H9 (cell line): ENCODE data around the gene TNFRSF19. TPM values are rescaled to one million over a fixed set of nuclear protein-coding genes. Genes with fewer than 3 reads are reported as not detected.

Source experiments
- DNase-seq: peaks from one replicate; pipeline ENCODE4 v3.0.0-alpha.2; 2017
- H2AFZ ChIP-seq: one replicate; pipeline ENCODE4 v1.6.1; 2013; ENCODE audit warnings: mild to moderate bottlenecking, low read length, control low read depth, moderate library complexity
- H2AK5ac ChIP-seq: 2 replicates; pipeline ENCODE4 v1.6.1; 2013; ENCODE audit warnings: low read length, control low read depth, mixed read lengths; ENCODE audit not compliant: insufficient read length
- H2BK120ac ChIP-seq: one replicate; pipeline ENCODE4 v1.6.1; 2013; ENCODE audit warnings: low read depth, mild to moderate bottlenecking, low read length, control low read depth, inconsistent platforms; ENCODE audit not compliant: poor library complexity, severe bottlenecking
- H2BK12ac ChIP-seq: 2 replicates; pipeline ENCODE4 v1.6.1; 2013; ENCODE audit warnings: low read length, control low read depth, mixed read lengths, low read depth; ENCODE audit not compliant: insufficient read length
- H2BK15ac ChIP-seq: 2 replicates; pipeline ENCODE4 v1.6.1; 2013; ENCODE audit warnings: low read depth, low read length, control low read depth
- H2BK20ac ChIP-seq: one replicate; pipeline ENCODE4 v1.6.1; 2013; ENCODE audit warnings: low read depth, mild to moderate bottlenecking, low read length, control low read depth, inconsistent platforms; ENCODE audit not compliant: poor library complexity, severe bottlenecking
- H2BK5ac ChIP-seq: 2 replicates; pipeline ENCODE4 v1.6.1; 2013; ENCODE audit warnings: low read length, control low read depth, mixed read lengths; ENCODE audit not compliant: insufficient read length
- H3K14ac ChIP-seq: 2 replicates; pipeline ENCODE4 v1.6.1; 2013; ENCODE audit warnings: low read length, control low read depth; ENCODE audit not compliant: insufficient read depth
- H3K18ac ChIP-seq: 2 replicates; pipeline ENCODE4 v1.6.1; 2013; ENCODE audit warnings: low read depth, mild to moderate bottlenecking, mixed read lengths, low read length, control low read depth; ENCODE audit not compliant: insufficient read length
- H3K23ac ChIP-seq: 2 replicates; pipeline ENCODE4 v1.6.1; 2013; ENCODE audit warnings: low read length, control low read depth, mixed read lengths, low read depth; ENCODE audit not compliant: insufficient read length
- H3K23me2 ChIP-seq: 2 replicates; pipeline ENCODE4 v1.6.1; 2013; ENCODE audit warnings: low read depth, mild to moderate bottlenecking, mixed read lengths, low read length, control low read depth; ENCODE audit not compliant: insufficient read length, poor library complexity, severe bottlenecking
- H3K27ac ChIP-seq: 2 replicates; pipeline ENCODE4 v1.5.1; 2013; ENCODE audit warnings: low read length, control low read depth, mixed read lengths, low read depth; ENCODE audit not compliant: insufficient read length
- H3K27me3 ChIP-seq: 2 replicates; pipeline ENCODE4 v1.6.1; 2013; ENCODE audit warnings: low read length, control low read depth, inconsistent platforms; ENCODE audit not compliant: insufficient read depth
- H3K4ac ChIP-seq: 2 replicates; pipeline ENCODE4 v1.6.1; 2013; ENCODE audit warnings: low read depth, mild to moderate bottlenecking, control low read depth, inconsistent platforms, low read length, moderate library complexity
- H3K4me1 ChIP-seq: 2 replicates; pipeline ENCODE4 v1.6.1; 2013; ENCODE audit warnings: low read length, control low read depth, inconsistent platforms; ENCODE audit not compliant: insufficient read depth
- H3K4me2 ChIP-seq: 2 replicates; pipeline ENCODE4 v1.6.1; 2013; ENCODE audit warnings: low read length, control low read depth, mixed read lengths; ENCODE audit not compliant: insufficient read length, insufficient read depth
- H3K56ac ChIP-seq: 2 replicates; pipeline ENCODE4 v1.6.1; 2013; ENCODE audit warnings: low read depth, mild to moderate bottlenecking, mixed read lengths, low read length, control low read depth; ENCODE audit not compliant: insufficient read length
- H3K79me1 ChIP-seq: 2 replicates; pipeline ENCODE4 v1.6.1; 2013; ENCODE audit warnings: low read depth, mild to moderate bottlenecking, moderate library complexity, low read length, control low read depth, inconsistent platforms; ENCODE audit not compliant: insufficient read depth, poor library complexity, severe bottlenecking
- H3K79me2 ChIP-seq: 2 replicates; pipeline ENCODE4 v1.6.1; 2013; ENCODE audit warnings: low read length, control low read depth, inconsistent platforms; ENCODE audit not compliant: insufficient read depth
- H3K9ac ChIP-seq: 2 replicates; pipeline ENCODE4 v1.6.1; 2013; ENCODE audit warnings: low read length, control low read depth, mixed read lengths; ENCODE audit not compliant: insufficient read length; ENCODE audit errors: extremely low read depth
- H3K9me3 ChIP-seq: one replicate; pipeline ENCODE4 v1.6.1; 2013; ENCODE audit warnings: low read depth, low read length, inconsistent platforms; ENCODE audit not compliant: control insufficient read depth
- H3T11ph ChIP-seq: one replicate; pipeline ENCODE4 v1.6.1; 2013; ENCODE audit warnings: mild to moderate bottlenecking, low read length, control low read depth, inconsistent platforms
- H4K20me1 ChIP-seq: one replicate; pipeline ENCODE4 v1.6.1; 2013; ENCODE audit not compliant: control insufficient read depth, insufficient read length, insufficient read depth
- H4K5ac ChIP-seq: 2 replicates; pipeline ENCODE4 v1.6.1; 2013; ENCODE audit warnings: low read depth, mild to moderate bottlenecking, mixed read lengths, low read length, control low read depth; ENCODE audit not compliant: insufficient read length
- H4K8ac ChIP-seq: replicated peaks from 2 replicates; pipeline ENCODE4 v1.6.1; 2013; ENCODE audit warnings: low read length, control low read depth, mixed read lengths, low read depth; ENCODE audit not compliant: insufficient read length
- H4K91ac ChIP-seq: 2 replicates; pipeline ENCODE4 v1.6.1; 2013; ENCODE audit warnings: low read depth, mild to moderate bottlenecking, moderate library complexity, mixed read lengths, low read length, control low read depth; ENCODE audit not compliant: insufficient read length
- H3K27ac Mint-ChIP-seq, 3 experiments: 2 replicates in 2 of 3; 3 replicates in 1 of 3; pipeline ENCODE4 v1.8.0; 2020 to 2021; ENCODE audit warnings: mixed read lengths in 3 of 3, mild to moderate bottlenecking in 1 of 3, moderate library complexity in 1 of 3
- H3K27me3 Mint-ChIP-seq: 2 replicates; pipeline ENCODE4 v1.8.0; 2021; ENCODE audit warnings: low read depth, mild to moderate bottlenecking, moderate library complexity, mixed read lengths
- H3K36me3 Mint-ChIP-seq, 3 experiments: 2 replicates in 2 of 3; 3 replicates in 1 of 3; pipeline ENCODE4 v1.8.0; 2020 to 2021; ENCODE audit warnings: low read depth in 3 of 3, mixed read lengths in 3 of 3; ENCODE audit not compliant: insufficient read depth in 1 of 3
- H3K4me1 Mint-ChIP-seq, 2 experiments: 2 replicates each; pipeline ENCODE4 v1.8.0; 2020; ENCODE audit warnings: mixed read lengths in 2 of 2
- H3K4me3 Mint-ChIP-seq, 2 experiments: 2 replicates in 1 of 2; 3 replicates in 1 of 2; pipeline ENCODE4 v1.8.0; 2020 to 2021; ENCODE audit warnings: mild to moderate bottlenecking in 2 of 2, mixed read lengths in 2 of 2, moderate library complexity in 1 of 2
- H3K9me3 Mint-ChIP-seq, 2 experiments: 2 replicates in 1 of 2; 3 replicates in 1 of 2; pipeline ENCODE4 v1.8.0; 2020; ENCODE audit warnings: mild to moderate bottlenecking in 2 of 2, mixed read lengths in 2 of 2, moderate library complexity in 1 of 2
- WGBS: extraction: QIAGEN DNeasy Blood & Tissue Kit; methylation state at CpG from one replicate; pipeline ENCODE4 v1.1.7; 2013; ENCODE audit warnings: missing lambda C conversion rate, low lambda C conversion rate, mixed read lengths; ENCODE audit not compliant: insufficient read length; ENCODE audit errors: extremely low coverage; 5-methylcytosine and 5-hydroxymethylcytosine counted together
- total RNA-seq: library from RNA; stranded (reverse); gene quantifications from 2 replicates; pipeline ENCODE4 v1.2.1, GENCODE V29; 2021
- TF ChIP-seq, protein P1 (sequence below): fragments of 200-600 bp; sonication (generic); conservative IDR thresholded peaks from 3 replicates; pipeline ENCODE4 v1.8.0; 2021; ENCODE audit warnings: antibody characterized with exemption, mild to moderate bottlenecking

Gene TNFRSF19
- total RNA-seq, 1 experiment from 2014 or later: 2.7 TPM

DNA sequence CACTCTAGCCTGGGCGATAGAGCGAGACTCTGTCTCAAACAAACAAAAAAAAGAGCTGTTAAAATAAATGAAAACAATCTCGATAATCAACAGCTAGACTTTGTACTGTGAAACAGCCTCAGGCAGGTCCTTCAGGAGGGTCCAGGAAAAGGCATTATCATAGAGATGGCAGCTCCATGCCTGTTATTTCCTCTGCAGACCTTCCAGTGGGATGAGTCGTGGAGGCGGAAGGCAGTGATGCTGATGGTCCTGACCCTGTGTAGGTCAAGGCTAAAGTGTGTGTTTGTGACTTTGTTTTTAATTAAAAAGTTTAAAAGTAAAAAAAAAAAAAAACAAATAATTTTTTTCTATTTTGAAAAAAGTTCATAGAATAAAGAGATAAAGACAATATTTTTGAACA, 117.4 kb downstream of the TNFRSF19 start:
- no peak overlapping the region for H3K18ac ChIP-seq
- H3K9me3 ChIP-seq: no peaks in the 10 kb centered on the region
- no peak overlapping the region for H2BK20ac ChIP-seq
- H3K4ac ChIP-seq: no peak overlapping the region
- peaks cover 22 to 30% of the 10 kb centered on the region in 2 experiments for H3K9me3 Mint-ChIP-seq
- no peak overlapping the region for H3K27ac ChIP-seq
- peaks cover 3 to 20% (median 14%) of the 10 kb centered on the region in 3 experiments; a peak in 5 of 7 replicates for H3K36me3 Mint-ChIP-seq
- no peak overlapping the region for H3T11ph ChIP-seq
- no peak overlapping the region for H3K9ac ChIP-seq
- H2BK5ac ChIP-seq: no peak overlapping the region
- no peaks in the 10 kb centered on the region for H3K27me3 ChIP-seq
- no peak overlapping the region for H3K14ac ChIP-seq
- WGBS: no CpG with 5 or more reads among the region's 5 CpGs
- H3K56ac ChIP-seq: no peak overlapping the region
- no peaks in the 10 kb centered on the region for H3K79me2 ChIP-seq
- no peak overlapping the region for H4K5ac ChIP-seq
- no peak overlapping the region for H4K91ac ChIP-seq
- no peak overlapping the region for H4K8ac ChIP-seq
- H2AFZ ChIP-seq: no peak overlapping the region
- H3K27me3 Mint-ChIP-seq: no peaks in the 10 kb centered on the region
- no peak overlapping the region for H3K27ac Mint-ChIP-seq
- no peaks in the 10 kb centered on the region for H3K4me1 ChIP-seq
- H3K4me1 Mint-ChIP-seq: peaks cover 0 to 2% of the 10 kb centered on the region in 2 experiments; a peak in 2 of 4 replicates
- TF ChIP-seq, protein P1, sequence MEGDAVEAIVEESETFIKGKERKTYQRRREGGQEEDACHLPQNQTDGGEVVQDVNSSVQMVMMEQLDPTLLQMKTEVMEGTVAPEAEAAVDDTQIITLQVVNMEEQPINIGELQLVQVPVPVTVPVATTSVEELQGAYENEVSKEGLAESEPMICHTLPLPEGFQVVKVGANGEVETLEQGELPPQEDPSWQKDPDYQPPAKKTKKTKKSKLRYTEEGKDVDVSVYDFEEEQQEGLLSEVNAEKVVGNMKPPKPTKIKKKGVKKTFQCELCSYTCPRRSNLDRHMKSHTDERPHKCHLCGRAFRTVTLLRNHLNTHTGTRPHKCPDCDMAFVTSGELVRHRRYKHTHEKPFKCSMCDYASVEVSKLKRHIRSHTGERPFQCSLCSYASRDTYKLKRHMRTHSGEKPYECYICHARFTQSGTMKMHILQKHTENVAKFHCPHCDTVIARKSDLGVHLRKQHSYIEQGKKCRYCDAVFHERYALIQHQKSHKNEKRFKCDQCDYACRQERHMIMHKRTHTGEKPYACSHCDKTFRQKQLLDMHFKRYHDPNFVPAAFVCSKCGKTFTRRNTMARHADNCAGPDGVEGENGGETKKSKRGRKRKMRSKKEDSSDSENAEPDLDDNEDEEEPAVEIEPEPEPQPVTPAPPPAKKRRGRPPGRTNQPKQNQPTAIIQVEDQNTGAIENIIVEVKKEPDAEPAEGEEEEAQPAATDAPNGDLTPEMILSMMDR: no peak
- no peak overlapping the region for H2BK15ac ChIP-seq
- no peak for DNase-seq
- H2BK12ac ChIP-seq: no peak overlapping the region
- H3K23ac ChIP-seq: no peak overlapping the region
- H3K79me1 ChIP-seq: no peaks in the 10 kb centered on the region
- no peak overlapping the region for H3K4me2 ChIP-seq
- H3K23me2 ChIP-seq: no peaks in the 10 kb centered on the region
- no peaks in the 10 kb centered on the region for H4K20me1 ChIP-seq
- H2BK120ac ChIP-seq: no peak overlapping the region
- no peak overlapping the region for H2AK5ac ChIP-seq
- no peak overlapping the region for H3K4me3 Mint-ChIP-seq
